Gastrocnemius medialis (tissue), 4 donors: ENCODE data around the gene ADAT2.

Experiments used
- POLR2A ChIP-seq, 2 donors: fragments of 450-650 bp; IDR thresholded peaks; one replicate each; pipeline ENCODE4 v1.6.1; 2017; ENCODE audit warnings: antibody characterized with exemption in 2 of 2, mild to moderate bottlenecking in 2 of 2, moderate library complexity in 2 of 2
- TF ChIP-seq, protein P1 (sequence below), 5 experiments: fragments of 450-650 bp in 3 of 5; fragments of 200-600 bp in 2 of 5; sonication (generic) in 2 of 5; IDR thresholded peaks in 4 of 5; conservative IDR thresholded peaks in 1 of 5; 1 replicate in 4 of 5; 2 replicates in 1 of 5; pipeline ENCODE4 v1.5.1; 2016 to 2019; ENCODE audit warnings: antibody characterized with exemption in 5 of 5, mild to moderate bottlenecking in 3 of 5, moderate library complexity in 3 of 5

DNA sequence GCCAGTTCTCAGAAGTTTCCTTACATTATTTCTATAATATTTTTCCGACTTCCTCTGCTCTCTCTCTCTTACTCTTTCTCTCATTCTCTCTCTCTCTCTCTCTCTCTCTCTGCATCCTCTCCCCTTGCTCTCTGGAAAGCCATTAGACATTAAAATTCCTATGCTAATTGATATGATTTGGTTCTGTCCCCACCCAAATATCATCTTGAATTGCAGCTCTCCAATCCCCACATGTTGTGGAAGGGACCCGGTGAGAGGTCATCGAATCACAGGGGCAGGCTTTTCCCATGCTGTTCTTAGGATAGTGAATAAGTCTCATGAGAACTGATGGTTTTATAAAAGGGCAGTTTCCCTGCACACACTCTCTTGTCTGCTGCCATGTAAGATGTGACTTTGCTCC lies 74.1 kb downstream of the ADAT2 start:
- TF ChIP-seq, protein P1, sequence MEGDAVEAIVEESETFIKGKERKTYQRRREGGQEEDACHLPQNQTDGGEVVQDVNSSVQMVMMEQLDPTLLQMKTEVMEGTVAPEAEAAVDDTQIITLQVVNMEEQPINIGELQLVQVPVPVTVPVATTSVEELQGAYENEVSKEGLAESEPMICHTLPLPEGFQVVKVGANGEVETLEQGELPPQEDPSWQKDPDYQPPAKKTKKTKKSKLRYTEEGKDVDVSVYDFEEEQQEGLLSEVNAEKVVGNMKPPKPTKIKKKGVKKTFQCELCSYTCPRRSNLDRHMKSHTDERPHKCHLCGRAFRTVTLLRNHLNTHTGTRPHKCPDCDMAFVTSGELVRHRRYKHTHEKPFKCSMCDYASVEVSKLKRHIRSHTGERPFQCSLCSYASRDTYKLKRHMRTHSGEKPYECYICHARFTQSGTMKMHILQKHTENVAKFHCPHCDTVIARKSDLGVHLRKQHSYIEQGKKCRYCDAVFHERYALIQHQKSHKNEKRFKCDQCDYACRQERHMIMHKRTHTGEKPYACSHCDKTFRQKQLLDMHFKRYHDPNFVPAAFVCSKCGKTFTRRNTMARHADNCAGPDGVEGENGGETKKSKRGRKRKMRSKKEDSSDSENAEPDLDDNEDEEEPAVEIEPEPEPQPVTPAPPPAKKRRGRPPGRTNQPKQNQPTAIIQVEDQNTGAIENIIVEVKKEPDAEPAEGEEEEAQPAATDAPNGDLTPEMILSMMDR (IDR thresholded peaks at IDR 0.05 in 4 of 5, conservative IDR thresholded peaks at IDR 0.05 in 1 of 5): no peak
- no peak for TF ChIP-seq POLR2A (IDR thresholded peaks at IDR 0.05)
